Activated effector memory CD4-positive, alpha-beta T cell treated with Interleukin-2 at 50 U/mL for 16 hours (primary cell): Measurements from ENCODE around the gene EPB41L4A.

Experiments used
- DNase-seq: peaks from one replicate; pipeline ENCODE4 v3.0.0-alpha.2; 2020

EPB41L4A gene

GRCh38 chr5:112303685-112304084 lies 115.4 kb downstream of the EPB41L4A start:
- no peak for DNase-seq

GRCh38 chr5:112294126-112294525 lies 125.0 kb downstream of the EPB41L4A start:
- no peak for DNase-seq

GRCh38 chr5:112293587-112293986 lies 125.5 kb downstream of the EPB41L4A start:
- no peak for DNase-seq

GRCh38 chr5:112290691-112291090 lies 128.4 kb downstream of the EPB41L4A start:
- DNase-seq: no peak

- no peak for DNase-seq
Measured at GRCh38 chr5:112289465-112289864, 129.6 kb downstream of the EPB41L4A start.

GRCh38 chr5:112283943-112284929 lies 134.8 kb downstream of the EPB41L4A start:
- DNase-seq: no peak

- DNase-seq: no peak
Measured at GRCh38 chr5:112283034-112283582, 136.0 kb downstream of the EPB41L4A start.

GRCh38 chr5:112279082-112279481 lies 140.0 kb downstream of the EPB41L4A start:
- DNase-seq: no peak

- DNase-seq: no peak
Measured at GRCh38 chr5:112276991-112277390, 142.1 kb downstream of the EPB41L4A start.

- no peak for DNase-seq
Measured at GRCh38 chr5:112275671-112276070, 143.4 kb downstream of the EPB41L4A start.

- no peak for DNase-seq
Measured at GRCh38 chr5:112270299-112271293, 148.5 kb downstream of the EPB41L4A start.

- no peak for DNase-seq
Measured at GRCh38 chr5:112267231-112267630, 151.8 kb downstream of the EPB41L4A start.

GRCh38 chr5:112264666-112265065 lies 154.4 kb downstream of the EPB41L4A start:
- no peak for DNase-seq

- no peak for DNase-seq
Measured at GRCh38 chr5:112264151-112264550, 154.9 kb downstream of the EPB41L4A start.

GRCh38 chr5:112263469-112263868 lies 155.6 kb downstream of the EPB41L4A start:
- DNase-seq: no peak

GRCh38 chr5:112258571-112258970 lies 160.5 kb downstream of the EPB41L4A start:
- DNase-seq: no peak

- no peak for DNase-seq
Measured at GRCh38 chr5:112257976-112258375, 161.1 kb downstream of the EPB41L4A start.

- no peak for DNase-seq
Measured at GRCh38 chr5:112257005-112257404, 162.1 kb downstream of the EPB41L4A start.

- DNase-seq: no peak
Measured at GRCh38 chr5:112254303-112254702, 164.8 kb downstream of the EPB41L4A start.

- no peak for DNase-seq
Measured at GRCh38 chr5:112253478-112254250, 165.4 kb downstream of the EPB41L4A start.

- no peak for DNase-seq
Measured at GRCh38 chr5:112250551-112250950, 168.5 kb downstream of the EPB41L4A start.

GRCh38 chr5:112248623-112249022 lies 170.5 kb downstream of the EPB41L4A start:
- no peak for DNase-seq
